Measurements from ENCODE around the gene HSPA1L. TPM values are rescaled to one million over a fixed set of nuclear protein-coding genes. Genes with fewer than 3 reads are reported as not detected.
"Not testable (repeated sequence)": the region's sequence is repeated elsewhere in the genome, so short reads cannot be mapped to it uniquely, and the experiment has no call there.

HSPA1L gene
- polyA plus RNA-seq, 2 of the 4 experiments (the other 2 are of a cell fraction) = 1.2 to 1.7 TPM

DNA sequence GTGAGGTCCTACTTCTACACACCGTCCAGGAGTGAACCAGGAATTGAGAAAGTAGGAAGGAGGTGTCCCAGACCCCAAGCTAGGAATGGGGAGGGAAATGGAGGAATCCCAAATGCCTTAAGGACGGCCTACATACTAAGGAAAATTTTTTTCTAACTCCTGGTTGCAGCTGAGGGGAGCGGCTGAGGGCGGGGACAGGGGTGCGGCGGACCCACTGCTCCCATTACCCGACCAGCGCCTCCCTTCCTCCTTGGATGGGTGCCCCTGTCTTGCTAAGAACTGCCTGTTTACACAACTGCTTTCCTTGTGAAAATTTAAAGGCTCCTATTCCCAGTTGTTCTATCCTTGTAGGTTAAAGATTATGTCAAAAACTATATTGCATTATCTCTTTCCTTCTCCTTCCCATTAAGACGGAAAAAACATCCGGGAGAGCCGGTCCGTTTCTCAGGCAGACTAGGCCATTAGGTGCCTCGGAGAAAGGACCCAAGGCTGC is 11.8 kb upstream of the HSPA1L start:
- POLR2A ChIA-PET = interaction anchor here (0.6 to 2.9 kb wide), 32 partner anchors 9 to 285 kb away, joined by 3 to 82 read pairs (median 5); partner anchors contain the start of genes ABHD16A, BAG6, C6orf47 and CSNK2B
- TF ChIP-seq HEYL (CRISPR knock-in tag; IDR thresholded peaks at IDR 0.05) = no peak
- TF ChIP-seq SREBF2 (IDR thresholded peaks at IDR 0.05) = no peak
- no peak for TF ChIP-seq NPAS2 (CRISPR knock-in tag; IDR thresholded peaks at IDR 0.05; ENCODE audit: borderline replicate concordance)
- TF ChIP-seq, protein P1, sequence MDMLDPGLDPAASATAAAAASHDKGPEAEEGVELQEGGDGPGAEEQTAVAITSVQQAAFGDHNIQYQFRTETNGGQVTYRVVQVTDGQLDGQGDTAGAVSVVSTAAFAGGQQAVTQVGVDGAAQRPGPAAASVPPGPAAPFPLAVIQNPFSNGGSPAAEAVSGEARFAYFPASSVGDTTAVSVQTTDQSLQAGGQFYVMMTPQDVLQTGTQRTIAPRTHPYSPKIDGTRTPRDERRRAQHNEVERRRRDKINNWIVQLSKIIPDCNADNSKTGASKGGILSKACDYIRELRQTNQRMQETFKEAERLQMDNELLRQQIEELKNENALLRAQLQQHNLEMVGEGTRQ (IDR thresholded peaks at IDR 0.05) = no peak
- no peak for TF ChIP-seq FOSL2 (IDR thresholded peaks at IDR 0.05)
- no peak for TF ChIP-seq FOSL2 (CRISPR knock-in tag; IDR thresholded peaks at IDR 0.05)
- TF ChIP-seq ZSCAN20 (CRISPR knock-in tag; IDR thresholded peaks at IDR 0.05) = no peak
- no peak for TF ChIP-seq HOXB13 (CRISPR knock-in tag; IDR thresholded peaks at IDR 0.05; ENCODE audit: low read depth)
- TF ChIP-seq ZC3H11A (IDR thresholded peaks at IDR 0.05) = no peak
- CTCF ChIA-PET = interaction anchor here (0.8 to 1.8 kb wide), 7 partner anchors 9 to 147 kb away, joined by 3 to 8 read pairs (median 3); partner anchors contain the start of genes HSPA1A, HSPA1L and VARS1

DNA sequence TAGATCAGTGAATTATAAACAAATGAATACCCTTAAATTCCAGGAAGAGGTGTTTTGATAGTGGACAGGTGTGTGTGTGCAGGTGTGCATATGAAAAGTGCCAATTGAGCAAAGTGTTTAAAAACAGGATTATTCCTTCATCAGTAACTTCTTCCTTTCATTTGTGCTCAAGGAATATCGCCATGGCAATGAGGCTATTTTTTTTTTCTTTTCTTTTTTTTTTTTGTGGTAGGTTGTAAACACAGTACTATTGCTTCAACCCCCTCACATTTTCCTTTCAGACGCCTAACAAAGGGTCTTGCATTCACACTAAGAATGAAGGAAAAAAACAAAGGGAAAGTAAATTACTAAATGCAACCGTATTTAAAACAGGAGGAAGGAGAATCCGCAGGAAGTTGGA is 10.5 kb upstream of the HSPA1L start:
- Histone ChIP-seq H3K4me2 (no peak overlapping the region), H3K4me1 (peaks cover 34% of the 10 kb centered on the region), H3K27ac (peak overlapping the region in 1 of 2 experiments; percentile 94; a peak in 3 of 6 replicates), H3K9me3 (no peaks in the 10 kb centered on the region), H3K4me3 (no peak overlapping the region)
- DNase-seq (ENCODE audit: low read depth in 1 of 2, low spot score in 1 of 2) = no peak
- TF ChIP-seq HOXA7 (CRISPR knock-in tag; IDR thresholded peaks at IDR 0.05) = no peak
- no peak for TF ChIP-seq MYC (IDR thresholded peaks at IDR 0.05; ENCODE audit: borderline replicate concordance, low read length)
- no peak for TF ChIP-seq KDM1A (IDR thresholded peaks at IDR 0.05; ENCODE audit: low read depth)
- no peak for TF ChIP-seq ZC3H11A (IDR thresholded peaks at IDR 0.05)
- no peak for ATAC-seq
- ChIA-PET POLR2A (interaction anchor here (2.9 kb wide), 1 partner anchor 11 kb away, joined by 82 read pairs; the partner anchor contains the start of genes HSPA1A and HSPA1L), CTCF (no interaction called here)
- WGBS (ENCODE audit: missing lambda C conversion rate) = 90% methylated on average over 4 of the region's 4 CpGs
- no peak for FAIRE-seq

More for the DNA sequence above, 11.8 kb upstream of the HSPA1L start:
- ATAC-seq = peak; percentile 48 to 50; a peak in 5 of 6 replicates
- Histone ChIP-seq H3K4me3 (peak overlapping the region; percentile 35), H3K27ac (peak overlapping the region; percentile 88 to 94), H3K4me1 (peaks cover 38% of the 10 kb centered on the region), H3K9me3 (no peaks in the 10 kb centered on the region), H3K4me2 (peak overlapping the region; percentile 89)
- FAIRE-seq = no peak
- 0% methylated on average over 13 of the region's 13 CpGs for WGBS (ENCODE audit: missing lambda C conversion rate)
- DNase-seq (ENCODE audit: low read depth in 1 of 2, low spot score in 1 of 2) = peak; percentile 53 to 79

DNA sequence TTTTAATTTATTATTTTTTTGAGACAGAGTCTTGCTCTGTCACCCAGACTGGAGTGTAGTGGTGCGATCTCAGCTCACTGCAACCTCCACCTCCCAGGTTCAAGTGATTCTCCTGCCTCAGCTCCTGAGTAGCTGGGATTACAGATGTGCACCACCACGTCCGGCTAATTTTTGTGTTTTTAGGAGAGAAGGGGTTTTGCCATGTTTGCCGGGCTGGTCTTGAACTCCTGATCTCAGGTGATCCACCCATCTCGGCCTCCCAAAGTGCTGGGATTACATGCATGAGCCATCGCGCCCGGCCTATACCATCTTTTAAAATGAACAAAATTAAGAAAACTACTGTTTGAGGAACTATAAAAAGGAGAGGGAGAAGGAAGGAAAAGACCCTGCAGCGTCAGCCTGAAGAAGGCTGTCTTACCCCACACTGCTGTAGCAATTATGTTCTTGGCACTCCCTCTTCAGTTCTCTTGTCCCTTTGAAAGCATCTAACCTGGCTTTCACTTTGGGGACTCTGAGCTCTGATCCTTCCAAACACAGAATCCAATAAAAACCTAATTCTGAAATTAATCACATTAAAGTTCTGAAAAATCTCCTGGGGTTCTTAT is 8.6 kb upstream of the HSPA1L start:
- ATAC-seq; FAIRE-seq; H3K9me3 ChIP-seq; DNase-seq (ENCODE audit: low read depth in 1 of 2, low spot score in 1 of 2); H3K4me3 ChIP-seq; POLR2A ChIA-PET: not testable (repeated sequence)
- H3K4me2 ChIP-seq = peak overlapping the region; percentile 94; the same call in 1 of the 3 replicates
- WGBS (ENCODE audit: missing lambda C conversion rate) = 97% methylated on average over 8 of the region's 9 CpGs
- peak overlapping the region; percentile 87 to 97; a peak in 5 of 6 replicates for H3K27ac ChIP-seq
- H3K4me1 ChIP-seq = peaks cover 53% of the 10 kb centered on the region
- CTCF ChIA-PET = interaction anchor here (1.2 kb wide), 1 partner anchor 28 kb away, joined by 5 read pairs; the partner anchor contains the start of gene VARS1

DNA sequence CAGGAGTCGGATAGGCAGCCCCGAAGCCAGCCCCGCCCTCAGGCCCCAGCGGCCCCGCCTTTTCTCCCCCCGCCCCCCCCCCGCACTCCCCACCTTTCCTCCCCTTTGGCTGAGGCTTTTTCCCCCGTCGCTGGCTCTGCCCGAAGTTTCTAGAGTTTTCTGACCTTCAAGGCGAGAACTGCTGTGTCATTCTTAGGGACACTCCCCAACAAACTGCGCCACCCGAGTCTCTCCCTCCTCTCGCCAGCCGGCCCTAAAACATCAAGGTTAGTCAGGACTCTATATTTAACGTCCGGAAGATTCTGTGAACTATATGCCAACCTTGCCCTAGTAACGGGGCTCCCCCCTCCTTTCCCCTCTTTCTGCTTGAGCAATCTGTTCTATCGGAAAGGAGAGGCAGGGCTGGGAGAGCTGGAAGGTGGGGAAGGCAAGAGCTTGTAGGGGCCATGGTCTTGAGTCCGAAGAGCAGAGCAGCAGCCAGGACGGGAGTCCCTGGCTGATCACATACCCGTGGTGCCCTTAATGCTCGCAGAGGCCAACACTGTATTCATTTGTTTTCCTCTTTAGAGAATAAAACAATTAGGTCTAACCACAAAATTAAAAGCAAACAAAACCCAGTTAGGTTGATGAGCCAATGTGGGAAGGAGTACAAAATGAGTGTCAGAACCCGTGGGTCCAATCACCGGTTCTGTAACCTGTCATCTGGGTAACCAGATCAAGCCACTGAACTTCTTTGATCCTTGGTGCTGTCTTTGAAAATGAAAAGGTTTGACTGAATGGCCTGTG is 7.1 kb upstream of the HSPA1L start:
- H3K4me2 ChIP-seq = peak overlapping the region; percentile 94
- H3K4me3 ChIP-seq = peak overlapping the region; percentile 39
- H3K9me3 ChIP-seq = no peaks in the 10 kb centered on the region
- DNase-seq (ENCODE audit: low read depth in 1 of 2, low spot score in 1 of 2) = peak; percentile 32 to 87
- ChIA-PET POLR2A (interaction anchor here (0.7 to 1.0 kb wide), 3 partner anchors 12 to 26 kb away, joined by 3 to 7 read pairs (median 4); partner anchors contain the start of gene VARS1), CTCF (interaction anchor here (0.6 to 1.4 kb wide), 6 partner anchors 9 to 284 kb away, joined by 3 to 5 read pairs (median 4); partner anchors contain the start of genes LSM2 and VARS1)
- no peak for FAIRE-seq
- peaks cover 58% of the 10 kb centered on the region for H3K4me1 ChIP-seq
- 5% methylated on average over 18 of the region's 25 CpGs for WGBS (ENCODE audit: missing lambda C conversion rate)
- ATAC-seq = peak; percentile 52 to 57
- peak overlapping the region; percentile 87 to 97 for H3K27ac ChIP-seq
- TF ChIP-seq, protein P1 (IDR thresholded peaks at IDR 0.05) = no peak
- no peak for TF ChIP-seq TFCP2L1 (CRISPR knock-in tag; IDR thresholded peaks at IDR 0.05)
- no peak for TF ChIP-seq CHD4 (IDR thresholded peaks at IDR 0.05; ENCODE audit: borderline replicate concordance)
- TF ChIP-seq ESRRA (IDR thresholded peaks at IDR 0.05; ENCODE audit: borderline replicate concordance, low read length) = 0 out of 2 replicates have a peak, but pooled peaks have one; percentile 34
- peak in 1 of 2 experiments; percentile 46; a peak in 2 of 4 replicates for TF ChIP-seq CEBPB (IDR thresholded peaks at IDR 0.05)
- no peak for TF ChIP-seq SREBF2 (IDR thresholded peaks at IDR 0.05)
- TF ChIP-seq PHF8 (IDR thresholded peaks at IDR 0.05; ENCODE audit: borderline replicate concordance, low read depth) = no peak
- no peak for TF ChIP-seq RNF2 (IDR thresholded peaks at IDR 0.05; ENCODE audit: borderline replicate concordance, low read depth)
- TF ChIP-seq, protein P2, sequence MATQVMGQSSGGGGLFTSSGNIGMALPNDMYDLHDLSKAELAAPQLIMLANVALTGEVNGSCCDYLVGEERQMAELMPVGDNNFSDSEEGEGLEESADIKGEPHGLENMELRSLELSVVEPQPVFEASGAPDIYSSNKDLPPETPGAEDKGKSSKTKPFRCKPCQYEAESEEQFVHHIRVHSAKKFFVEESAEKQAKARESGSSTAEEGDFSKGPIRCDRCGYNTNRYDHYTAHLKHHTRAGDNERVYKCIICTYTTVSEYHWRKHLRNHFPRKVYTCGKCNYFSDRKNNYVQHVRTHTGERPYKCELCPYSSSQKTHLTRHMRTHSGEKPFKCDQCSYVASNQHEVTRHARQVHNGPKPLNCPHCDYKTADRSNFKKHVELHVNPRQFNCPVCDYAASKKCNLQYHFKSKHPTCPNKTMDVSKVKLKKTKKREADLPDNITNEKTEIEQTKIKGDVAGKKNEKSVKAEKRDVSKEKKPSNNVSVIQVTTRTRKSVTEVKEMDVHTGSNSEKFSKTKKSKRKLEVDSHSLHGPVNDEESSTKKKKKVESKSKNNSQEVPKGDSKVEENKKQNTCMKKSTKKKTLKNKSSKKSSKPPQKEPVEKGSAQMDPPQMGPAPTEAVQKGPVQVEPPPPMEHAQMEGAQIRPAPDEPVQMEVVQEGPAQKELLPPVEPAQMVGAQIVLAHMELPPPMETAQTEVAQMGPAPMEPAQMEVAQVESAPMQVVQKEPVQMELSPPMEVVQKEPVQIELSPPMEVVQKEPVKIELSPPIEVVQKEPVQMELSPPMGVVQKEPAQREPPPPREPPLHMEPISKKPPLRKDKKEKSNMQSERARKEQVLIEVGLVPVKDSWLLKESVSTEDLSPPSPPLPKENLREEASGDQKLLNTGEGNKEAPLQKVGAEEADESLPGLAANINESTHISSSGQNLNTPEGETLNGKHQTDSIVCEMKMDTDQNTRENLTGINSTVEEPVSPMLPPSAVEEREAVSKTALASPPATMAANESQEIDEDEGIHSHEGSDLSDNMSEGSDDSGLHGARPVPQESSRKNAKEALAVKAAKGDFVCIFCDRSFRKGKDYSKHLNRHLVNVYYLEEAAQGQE (IDR thresholded peaks at IDR 0.05) = no peak
- TF ChIP-seq RARB (CRISPR knock-in tag; IDR thresholded peaks at IDR 0.05) = no peak
- TF ChIP-seq, protein P3, sequence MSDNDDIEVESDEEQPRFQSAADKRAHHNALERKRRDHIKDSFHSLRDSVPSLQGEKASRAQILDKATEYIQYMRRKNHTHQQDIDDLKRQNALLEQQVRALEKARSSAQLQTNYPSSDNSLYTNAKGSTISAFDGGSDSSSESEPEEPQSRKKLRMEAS (IDR thresholded peaks at IDR 0.05) = peak; percentile 45
